Activated CD4-positive, alpha-beta T cell treated with anti-CD3 and anti-CD28 coated beads, Interleukin-2, amount 50 U/mL, for 16 hours (primary cell): ENCODE results near the gene WDHD1.
"Not testable (repeated sequence)": the region's sequence is repeated elsewhere in the genome, so short reads cannot be mapped to it uniquely, and the experiment has no call there.

Source experiments
- DNase-seq: peaks from one replicate; pipeline ENCODE4 v3.0.0-alpha.2; 2020

Gene WDHD1

GRCh38 chr14:55045087-55045486 lies 18.2 kb upstream of the WDHD1 start:
- no peak for DNase-seq

DNA sequence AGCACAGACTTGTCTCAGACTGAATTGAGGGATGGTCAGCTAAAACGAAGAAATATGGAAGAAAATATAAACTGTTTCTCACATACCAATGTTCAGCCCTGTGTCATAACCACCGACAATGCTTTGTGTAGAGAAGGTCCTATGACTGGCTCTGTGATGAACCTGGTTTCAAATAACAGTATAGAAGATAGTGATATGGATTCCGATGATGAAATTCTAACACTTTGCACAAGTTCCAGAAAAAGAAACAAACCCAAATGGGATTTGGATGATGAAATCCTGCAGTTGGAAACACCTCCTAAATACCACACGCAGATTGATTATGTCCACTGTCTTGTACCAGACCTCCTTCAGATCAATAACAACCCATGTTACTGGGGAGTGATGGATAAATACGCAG lies 16.6 kb upstream of the WDHD1 start:
- no peak for DNase-seq

GRCh38 chr14:55038708-55039107 lies 11.8 kb upstream of the WDHD1 start:
- no peak for DNase-seq

DNA sequence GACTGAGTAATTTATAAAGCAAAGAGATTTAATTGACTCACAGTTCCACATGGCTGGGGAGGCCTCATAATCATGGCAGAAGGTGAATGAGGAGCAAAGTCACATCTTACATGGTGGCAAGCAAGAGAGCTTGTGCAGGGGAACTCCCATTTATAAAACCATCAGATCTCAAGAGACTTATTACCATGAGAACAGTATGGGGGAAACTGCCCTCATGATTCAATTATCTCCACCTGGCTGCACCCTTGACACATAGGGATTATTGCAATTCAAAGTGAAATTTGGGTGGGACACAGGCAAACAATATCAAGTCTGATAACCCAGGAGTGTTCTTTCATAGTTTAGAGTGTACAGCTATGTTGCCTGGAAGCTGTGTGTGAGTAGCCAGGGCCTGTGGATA lies 11.1 kb upstream of the WDHD1 start:
- DNase-seq, result not testable (repeated sequence)

- no peak for DNase-seq
Observed at GRCh38 chr14:55031190-55031589, 4.3 kb upstream of the WDHD1 start.

DNA sequence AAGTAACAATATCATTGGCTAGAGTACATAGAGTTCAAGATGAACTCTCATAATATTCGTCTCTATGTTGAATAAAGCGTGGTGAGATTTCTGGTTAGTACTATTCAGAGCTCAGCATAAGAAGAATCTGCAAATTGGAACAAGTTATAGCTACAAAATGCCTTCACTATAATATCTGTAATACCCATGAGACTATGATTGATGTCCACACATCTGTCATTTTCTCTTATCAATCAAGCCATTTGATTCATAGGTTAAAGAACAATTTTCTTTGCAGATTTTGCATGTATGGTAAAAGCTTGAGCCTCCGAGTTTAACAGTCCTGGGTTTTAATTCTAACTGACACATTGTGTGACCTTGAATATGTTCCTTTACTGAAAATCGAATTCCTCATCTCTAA lies 1.6 kb upstream of the WDHD1 start:
- no peak for DNase-seq

GRCh38 chr14:55028066-55028465 lies 1.2 kb upstream of the WDHD1 start:
- no peak for DNase-seq

DNA sequence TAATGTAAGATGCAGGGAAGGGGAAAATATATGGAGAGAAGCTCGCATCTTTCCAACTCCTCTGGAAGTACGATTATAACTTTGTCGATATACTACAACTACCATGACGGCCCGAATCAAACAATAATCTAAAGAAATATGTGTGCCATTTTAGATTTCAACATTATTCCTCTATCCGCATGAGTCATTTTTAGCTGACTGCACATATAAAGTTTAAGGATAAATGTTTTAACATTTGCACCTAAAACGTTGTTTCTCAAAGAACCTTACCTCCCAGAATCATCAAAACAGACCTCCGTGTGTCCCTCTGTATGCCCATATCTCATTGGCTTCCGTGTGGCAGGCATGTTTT lies 482 bp downstream of the WDHD1 start:
- DNase-seq, result no peak

GRCh38 chr14:55025948-55026347 lies 951 bp downstream of the WDHD1 start:
- no peak for DNase-seq

- DNase-seq, result not testable (repeated sequence)
Observed at GRCh38 chr14:55024365-55024764, 2.5 kb downstream of the WDHD1 start.

DNA sequence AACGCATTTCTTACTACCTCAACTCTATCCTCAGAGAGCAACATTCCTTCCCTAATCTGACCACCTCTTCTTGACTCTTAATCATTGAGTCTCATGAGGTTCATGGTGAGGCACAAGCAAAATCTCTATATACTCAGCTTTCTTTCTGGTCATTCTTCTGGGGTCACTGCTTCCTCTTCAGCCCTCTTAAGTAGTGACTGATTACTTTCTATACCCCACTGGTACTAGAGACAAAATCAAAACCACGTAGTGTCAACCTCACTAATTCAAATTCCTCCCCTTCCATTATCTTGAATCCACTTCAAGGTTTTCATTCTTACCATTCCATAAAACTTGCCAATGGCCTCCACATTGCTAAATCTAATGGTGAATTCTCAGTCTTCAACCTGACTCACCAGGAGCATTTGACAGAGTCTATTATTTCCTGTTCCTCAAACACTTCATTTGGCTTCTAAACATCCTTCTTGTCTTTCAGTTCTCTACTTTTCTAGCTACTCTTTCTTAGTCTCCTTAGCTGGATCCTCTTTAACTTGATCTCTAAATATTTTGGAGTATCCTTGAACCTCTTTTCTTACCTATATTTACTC lies 6.8 kb downstream of the WDHD1 start:
- no peak for DNase-seq

- no peak for DNase-seq
Observed at GRCh38 chr14:55015006-55015405, 11.9 kb downstream of the WDHD1 start.

- DNase-seq, result no peak
Observed at GRCh38 chr14:55005071-55005470, 21.8 kb downstream of the WDHD1 start.

DNA sequence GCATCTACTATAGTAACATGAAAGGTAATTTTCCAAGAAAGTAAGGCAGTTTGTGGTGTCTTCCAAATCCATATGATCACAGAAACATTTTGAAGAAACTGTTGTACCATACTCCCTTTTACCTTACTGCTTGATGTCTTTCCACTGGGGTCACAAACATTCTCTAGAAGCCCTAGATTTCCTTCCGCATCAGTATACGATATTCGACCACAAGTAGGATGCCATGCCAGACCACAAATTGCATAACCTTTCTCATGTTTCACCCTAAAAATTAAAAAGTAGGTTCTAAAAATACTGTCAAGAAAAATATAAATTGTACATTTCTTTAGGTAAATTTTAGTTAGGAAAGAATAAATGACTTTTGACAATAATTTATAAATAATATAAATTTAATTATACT lies 26.5 kb downstream of the WDHD1 start:
- no peak for DNase-seq

GRCh38 chr14:54985156-54985555 lies 41.7 kb downstream of the WDHD1 start:
- DNase-seq, result no peak

DNA sequence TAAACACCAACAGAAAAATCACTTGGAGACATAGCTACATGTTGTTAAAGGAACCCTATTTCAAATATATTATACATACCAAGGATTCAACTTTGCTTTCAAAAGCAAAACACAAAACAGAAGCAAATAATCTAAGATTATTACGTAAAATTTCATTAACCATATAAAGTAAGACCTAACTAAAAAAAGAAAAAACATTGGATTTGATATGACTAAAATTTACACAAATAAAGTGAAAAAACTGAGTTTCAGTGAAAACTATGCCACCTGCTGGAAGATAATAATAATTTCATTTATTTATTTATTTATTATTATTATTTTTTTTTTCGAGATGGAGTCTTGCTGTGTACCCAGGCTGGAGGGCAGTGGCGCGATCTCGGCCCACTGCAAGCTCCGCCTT lies 45.2 kb downstream of the WDHD1 start:
- no peak for DNase-seq

GRCh38 chr14:54979039-54979438 lies 47.9 kb downstream of the WDHD1 start:
- DNase-seq, result peak; percentile 15

DNA sequence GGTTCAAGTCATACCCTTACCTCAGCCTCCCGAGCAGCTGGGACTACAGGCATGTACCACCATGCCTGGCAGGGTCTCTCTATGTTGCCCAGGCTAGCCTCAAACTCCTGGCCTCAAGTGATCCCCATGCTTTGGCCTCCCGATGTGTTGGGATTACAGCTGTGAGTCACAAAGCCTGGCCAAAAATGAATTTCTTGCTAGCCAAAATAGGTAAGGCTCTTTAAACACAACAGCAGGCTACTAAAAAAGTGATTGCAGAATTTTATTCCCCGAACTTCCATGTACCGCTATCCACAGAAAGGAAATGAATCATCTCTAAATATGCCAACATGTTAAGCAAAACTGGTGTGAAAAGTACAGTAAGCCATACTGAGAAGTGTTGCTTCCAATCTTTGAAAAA lies 50.6 kb downstream of the WDHD1 start:
- DNase-seq, result no peak

GRCh38 chr14:54975856-54976255 lies 51.0 kb downstream of the WDHD1 start:
- DNase-seq, result peak; percentile 23

DNA sequence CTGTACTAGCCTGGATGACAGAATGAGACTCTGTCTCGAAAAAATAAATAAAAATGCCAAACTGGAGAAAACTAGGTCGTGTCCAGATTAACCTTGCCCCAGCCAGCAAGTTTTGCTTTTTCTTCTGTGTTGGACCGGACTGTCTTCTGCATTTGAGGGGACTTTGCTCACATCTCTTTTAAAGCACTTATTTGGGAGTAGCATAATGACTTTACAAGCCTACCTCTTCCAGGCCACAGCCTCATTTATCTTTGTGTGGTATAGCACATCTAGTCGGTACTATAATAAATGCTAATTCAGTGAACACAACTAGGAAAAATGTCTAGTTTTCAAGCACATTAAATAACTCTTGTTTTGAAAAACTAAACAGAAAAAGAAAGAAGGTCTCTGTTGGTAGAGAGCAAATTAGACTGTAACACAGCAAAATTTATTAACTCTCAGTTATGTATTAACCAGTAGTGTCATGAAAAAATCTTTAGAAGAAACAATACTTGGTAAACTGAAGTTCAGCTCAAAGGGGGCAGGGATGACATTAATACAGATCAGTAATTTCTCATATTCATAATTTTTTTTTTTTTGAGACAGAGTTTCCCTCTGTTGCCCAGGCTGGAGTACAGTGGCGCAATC lies 52.0 kb downstream of the WDHD1 start:
- DNase-seq, result no peak

DNA sequence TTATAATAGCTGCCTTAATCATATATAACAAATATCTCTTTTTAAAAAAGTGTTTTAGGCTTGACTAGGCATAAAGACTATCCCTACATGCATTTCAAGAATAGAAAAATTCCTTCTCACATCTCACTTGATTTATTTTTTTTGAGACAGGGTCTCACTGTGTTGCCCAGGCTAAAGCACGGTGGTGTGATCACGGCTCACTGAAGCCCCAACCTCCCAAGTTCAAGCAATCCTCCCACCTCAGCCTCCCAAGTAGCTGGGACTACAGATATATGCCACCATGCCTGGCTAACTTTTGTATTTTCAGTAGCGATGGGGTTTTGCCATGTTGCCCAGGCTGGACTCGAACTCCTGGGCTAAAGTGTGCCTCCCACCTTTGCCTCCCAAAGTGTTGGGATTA lies 59.4 kb downstream of the WDHD1 start:
- no peak for DNase-seq

GRCh38 chr14:54955143-54955542 lies 71.8 kb downstream of the WDHD1 start:
- DNase-seq, result no peak

GRCh38 chr14:54953609-54954008 lies 73.3 kb downstream of the WDHD1 start:
- DNase-seq, result not testable (repeated sequence)

GRCh38 chr14:54952803-54953202 lies 74.1 kb downstream of the WDHD1 start:
- not testable (repeated sequence) for DNase-seq

DNA sequence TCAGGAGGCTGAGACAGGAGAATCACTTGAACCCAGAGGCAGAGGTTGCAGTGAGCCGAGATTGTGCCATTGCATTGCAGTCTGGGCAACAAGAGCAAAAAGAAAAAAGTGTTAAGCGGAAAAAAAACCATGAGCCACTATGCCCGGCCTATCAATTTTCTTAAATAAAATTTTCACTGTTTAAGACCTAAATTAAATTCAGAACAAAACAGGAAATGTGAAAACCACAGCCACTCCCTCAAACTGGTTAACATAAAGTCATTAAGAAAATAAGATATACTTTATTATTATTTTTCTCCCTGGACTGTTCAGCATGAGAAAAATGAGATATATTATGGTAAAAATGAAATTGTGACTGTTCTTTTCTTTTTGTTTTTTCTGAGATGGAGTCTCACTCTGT lies 79.7 kb downstream of the WDHD1 start:
- no peak for DNase-seq
